Measurements from ENCODE around the gene SUSD3. TPM values are rescaled to one million over a fixed set of nuclear protein-coding genes. Genes with fewer than 3 reads are reported as not detected.

The SUSD3 gene
- total and polyA plus RNA-seq, 4 experiments from 2014 or later, result 58.3 to 199 (median 106) TPM

GRCh38 chr9:93061260-93061751 lies 2.8 kb downstream of the SUSD3 start:
- peaks cover 10% of the 10 kb centered on the region for H3K36me3 ChIP-seq (ENCODE audit: insufficient read depth, low read length)
- H3K4me1 ChIP-seq (ENCODE audit: insufficient read depth, low read length), result peaks cover 83% of the 10 kb centered on the region
- peak overlapping the region; percentile 86 to 92 for H3K4me3 ChIP-seq (ENCODE audit: low read length in 2 of 2)
- Mint-ChIP-seq H3K4me3 (peak overlapping the region; percentile 94 to 95 (median 95)), H3K4me1 (peaks cover 47 to 94% (median 73%) of the 10 kb centered on the region in 4 donors), H3K27ac (peak overlapping the region; percentile 96 to 100 (median 99)), H3K27me3 (no peaks in the 10 kb centered on the region), H3K36me3 (peaks cover 12 to 38% of the 10 kb centered on the region in 2 donors), H3K9me3 (peaks cover 0 to 7% (median 0%) of the 10 kb centered on the region in 8 donors)
- H3K27me3 ChIP-seq (ENCODE audit: insufficient read depth, low read length), result no peaks in the 10 kb centered on the region
- no peaks in the 10 kb centered on the region for H3K9me3 ChIP-seq (ENCODE audit: control insufficient read depth in 1 of 2, low read length in 2 of 2)
- POLR2A ChIA-PET (ENCODE audit: partially characterized antibody), result interaction anchor here (1.0 to 23.2 kb wide), 15 partner anchors 10 to 391 kb away, joined by 3 to 654 read pairs (median 5); partner anchors contain the start of genes CARD19 and NINJ1
- CTCF ChIA-PET (ENCODE audit: partially characterized antibody), result interaction anchor here (0.8 to 1.9 kb wide), 6 partner anchors 31 to 105 kb away, joined by 4 to 7 read pairs (median 5); no protein-coding TSS in a partner anchor
- H3K27ac ChIP-seq (ENCODE audit: low read depth, low read length), result peak overlapping the region; percentile 72
- DNase-seq, result no peak
- intact Hi-C loops (cut with micrococcal nuclease), result loop anchor here (5.0 kb wide), 1 partner anchor 71 kb away; the partner anchor contains the start of gene NINJ1

DNA sequence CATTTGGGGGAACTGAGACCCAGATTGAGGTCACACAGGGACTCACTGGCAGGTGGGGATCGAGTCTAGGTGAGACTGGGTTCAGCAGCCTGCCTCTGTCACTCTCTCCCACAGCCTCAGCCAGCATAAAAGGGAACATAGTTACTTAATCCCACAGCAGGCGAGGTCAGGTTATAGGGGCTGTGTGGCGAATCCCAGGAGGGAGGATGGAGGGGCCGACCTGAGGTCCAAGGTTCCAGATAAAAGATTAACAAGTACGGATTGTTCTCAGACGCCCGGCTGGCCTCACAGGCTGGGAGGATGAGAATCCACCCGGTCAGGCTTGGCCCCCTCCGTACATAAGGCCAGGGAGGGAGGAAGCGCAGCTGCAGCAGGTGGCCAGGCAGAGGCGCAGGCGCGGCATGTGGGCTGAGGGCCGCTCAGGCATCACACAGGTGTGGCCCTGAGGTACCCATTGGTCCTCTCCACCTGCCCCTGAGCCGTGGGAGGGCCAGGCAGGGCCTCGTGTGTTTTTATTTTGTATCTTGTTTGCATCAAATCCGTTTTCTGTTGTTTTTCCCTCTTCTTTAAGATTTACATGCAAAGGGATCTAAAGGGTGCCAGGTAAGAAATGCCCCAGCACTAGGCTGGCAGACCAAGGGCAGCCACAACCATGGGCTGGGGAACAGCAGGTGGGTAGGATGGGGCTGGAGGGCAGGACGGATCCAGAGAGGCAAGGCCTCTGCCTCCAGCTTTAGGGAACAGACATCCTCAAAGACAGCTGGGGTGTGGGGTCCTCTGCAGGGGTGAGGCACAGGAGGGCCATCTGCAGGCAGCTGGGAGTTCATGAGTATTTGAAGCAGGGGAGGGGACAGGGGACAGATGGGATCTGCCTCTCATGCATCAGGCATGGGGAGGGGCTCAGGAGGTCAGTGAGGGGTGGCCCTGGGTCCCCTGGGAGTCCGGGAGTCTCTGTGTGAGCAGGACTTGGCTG lies 3.6 kb downstream of the SUSD3 start:
- no peaks in the 10 kb centered on the region for H3K27me3 Mint-ChIP-seq
- peaks cover 52 to 94% (median 72%) of the 10 kb centered on the region in 4 donors for H3K4me1 Mint-ChIP-seq
- H3K36me3 ChIP-seq (ENCODE audit: insufficient read depth, low read length), result peaks cover 10% of the 10 kb centered on the region
- peak overlapping the region; percentile 96 to 100 (median 99) for H3K27ac Mint-ChIP-seq
- H3K4me3 Mint-ChIP-seq, result peak overlapping the region; percentile 94 to 95 (median 95)
- H3K4me3 ChIP-seq (ENCODE audit: low read length in 2 of 2), result peak overlapping the region; percentile 86 to 92
- H3K4me1 ChIP-seq (ENCODE audit: insufficient read depth, low read length), result peaks cover 90% of the 10 kb centered on the region
- ChIA-PET POLR2A (ENCODE audit: partially characterized antibody) (interaction anchor here (0.9 to 23.2 kb wide), 13 partner anchors 10 to 391 kb away, joined by 3 to 654 read pairs (median 4); partner anchors contain the start of gene CARD19), CTCF (ENCODE audit: partially characterized antibody) (interaction anchor here (0.8 to 1.7 kb wide), 4 partner anchors 29 to 59 kb away, joined by 3 to 5 read pairs (median 4); no protein-coding TSS in a partner anchor)
- DNase-seq, result no peak
- H3K9me3 Mint-ChIP-seq, result peaks cover 0 to 5% (median 0%) of the 10 kb centered on the region in 8 donors
- intact Hi-C loops (cut with micrococcal nuclease), result loop anchor here (5.0 kb wide), 1 partner anchor 70 kb away; the partner anchor contains the start of gene NINJ1
- peaks cover 16 to 42% of the 10 kb centered on the region in 2 donors for H3K36me3 Mint-ChIP-seq
- peak overlapping the region; percentile 72 for H3K27ac ChIP-seq (ENCODE audit: low read depth, low read length)
- H3K27me3 ChIP-seq (ENCODE audit: insufficient read depth, low read length), result no peaks in the 10 kb centered on the region
- no peaks in the 10 kb centered on the region for H3K9me3 ChIP-seq (ENCODE audit: control insufficient read depth in 1 of 2, low read length in 2 of 2)

- Histone ChIP-seq H3K4me1 (ENCODE audit: insufficient read depth, low read length) (peaks cover 98% of the 10 kb centered on the region), H3K27ac (ENCODE audit: low read depth, low read length) (peak overlapping the region; percentile 72), H3K27me3 (ENCODE audit: insufficient read depth, low read length) (no peaks in the 10 kb centered on the region), H3K4me3 (ENCODE audit: low read length in 2 of 2) (peak overlapping the region in 1 of 2 donors; percentile 47), H3K36me3 (ENCODE audit: insufficient read depth, low read length) (peaks cover 13% of the 10 kb centered on the region), H3K9me3 (ENCODE audit: control insufficient read depth in 1 of 2, low read length in 2 of 2) (no peaks in the 10 kb centered on the region)
- peak; percentile 90 to 96 (median 92) for DNase-seq
- POLR2A ChIA-PET (ENCODE audit: partially characterized antibody), result interaction anchor here (0.8 to 23.2 kb wide), 43 partner anchors 11 to 502 kb away, joined by 3 to 654 read pairs (median 7); partner anchors contain the start of genes CARD19, IPPK and NINJ1
- H3K9me3 Mint-ChIP-seq, result peaks cover 0 to 3% (median 0%) of the 10 kb centered on the region in 8 donors
- intact Hi-C loops (cut with micrococcal nuclease), result loop anchor here (1.0 to 5.0 kb wide), 7 partner anchors 28 to 110 kb away; partner anchors contain the start of gene NINJ1
- peaks cover 28 to 56% of the 10 kb centered on the region in 2 donors for H3K36me3 Mint-ChIP-seq
- H3K4me3 Mint-ChIP-seq, result peak overlapping the region; percentile 87 to 95 (median 91)
- peak overlapping the region; percentile 96 to 100 (median 99) for H3K27ac Mint-ChIP-seq
- H3K27me3 Mint-ChIP-seq, result no peaks in the 10 kb centered on the region
- CTCF ChIA-PET (ENCODE audit: partially characterized antibody), result interaction anchor here (0.6 to 2.2 kb wide), 22 partner anchors 9 to 502 kb away, joined by 3 to 21 read pairs (median 4); no protein-coding TSS in a partner anchor
- peaks cover 68 to 97% (median 82%) of the 10 kb centered on the region in 4 donors for H3K4me1 Mint-ChIP-seq
Observed at GRCh38 chr9:93064392-93065134, 6.1 kb downstream of the SUSD3 start.

DNA sequence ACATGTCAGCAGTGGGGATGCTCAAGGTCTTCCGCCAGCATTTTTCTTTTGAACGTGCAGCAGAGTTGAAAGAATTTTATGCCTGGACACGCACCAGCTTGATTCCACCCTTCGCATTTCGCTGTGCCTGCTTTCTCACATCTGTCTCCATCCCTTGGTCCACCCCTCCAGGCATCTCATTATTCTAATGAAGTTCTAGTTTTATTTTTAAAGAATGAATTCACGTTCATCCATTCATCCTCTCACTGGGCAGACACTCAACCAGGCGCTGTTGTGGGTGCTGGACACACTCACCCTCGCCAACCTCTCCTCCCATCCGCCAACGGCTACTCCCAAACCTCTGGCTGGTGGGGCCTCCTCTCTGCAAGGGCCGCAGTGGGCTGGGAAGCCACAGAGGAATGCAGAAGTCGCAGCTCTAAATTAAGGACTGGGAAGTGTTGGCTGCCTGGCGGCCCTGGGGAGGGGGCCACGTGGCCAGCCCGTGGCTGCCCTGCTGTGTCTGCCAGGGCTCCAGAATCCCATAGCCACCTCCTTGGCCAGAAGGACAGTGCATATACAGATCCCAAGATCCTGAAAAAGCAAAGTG lies 6.7 kb downstream of the SUSD3 start:
- H3K9me3 Mint-ChIP-seq, result peaks cover 0 to 2% (median 0%) of the 10 kb centered on the region in 8 donors
- peak overlapping the region; percentile 72 for H3K27ac ChIP-seq (ENCODE audit: low read depth, low read length)
- POLR2A ChIA-PET (ENCODE audit: partially characterized antibody), result interaction anchor here (0.8 to 23.2 kb wide), 32 partner anchors 11 to 501 kb away, joined by 3 to 654 read pairs (median 8); partner anchors contain the start of genes CARD19 and NINJ1

GRCh38 chr9:93066978-93067603 lies 8.6 kb downstream of the SUSD3 start:
- Mint-ChIP-seq H3K4me3 (peak overlapping the region in 4 of 8 donors; percentile 9 to 62 (median 23)), H3K4me1 (peaks cover 54 to 94% (median 76%) of the 10 kb centered on the region in 4 donors), H3K27ac (peak overlapping the region; percentile 77 to 96 (median 85)), H3K9me3 (peaks cover 0 to 2% (median 0%) of the 10 kb centered on the region in 8 donors), H3K27me3 (no peaks in the 10 kb centered on the region), H3K36me3 (peaks cover 36 to 63% of the 10 kb centered on the region in 2 donors)
- peaks cover 30% of the 10 kb centered on the region for H3K36me3 ChIP-seq (ENCODE audit: insufficient read depth, low read length)
- intact Hi-C loops (cut with micrococcal nuclease), result no loop called here
- no peaks in the 10 kb centered on the region for H3K27me3 ChIP-seq (ENCODE audit: insufficient read depth, low read length)
- CTCF ChIA-PET (ENCODE audit: partially characterized antibody), result interaction anchor here (1.2 to 1.8 kb wide), 5 partner anchors 13 to 42 kb away, joined by 3 to 7 read pairs (median 3); no protein-coding TSS in a partner anchor
- H3K27ac ChIP-seq (ENCODE audit: low read depth, low read length), result no peak overlapping the region
- no peaks in the 10 kb centered on the region for H3K9me3 ChIP-seq (ENCODE audit: control insufficient read depth in 1 of 2, low read length in 2 of 2)
- H3K4me3 ChIP-seq (ENCODE audit: low read length in 2 of 2), result no peak overlapping the region
- POLR2A ChIA-PET (ENCODE audit: partially characterized antibody), result interaction anchor here (1.0 to 23.2 kb wide), 5 partner anchors 9 to 102 kb away, joined by 4 to 654 read pairs (median 28); partner anchors contain the start of gene CARD19
- H3K4me1 ChIP-seq (ENCODE audit: insufficient read depth, low read length), result peaks cover 97% of the 10 kb centered on the region
- no peak for DNase-seq

More for the DNA sequence above, 6.7 kb downstream of the SUSD3 start:
- peaks cover 98% of the 10 kb centered on the region for H3K4me1 ChIP-seq (ENCODE audit: insufficient read depth, low read length)
- Mint-ChIP-seq H3K4me1 (peaks cover 67 to 97% (median 79%) of the 10 kb centered on the region in 4 donors), H3K36me3 (peaks cover 28 to 62% of the 10 kb centered on the region in 2 donors), H3K4me3 (peak overlapping the region; percentile 87 to 95 (median 91)), H3K27me3 (no peaks in the 10 kb centered on the region), H3K27ac (peak overlapping the region; percentile 96 to 100 (median 99))
- H3K9me3 ChIP-seq (ENCODE audit: control insufficient read depth in 1 of 2, low read length in 2 of 2), result no peaks in the 10 kb centered on the region
- CTCF ChIA-PET (ENCODE audit: partially characterized antibody), result interaction anchor here (0.6 to 2.2 kb wide), 22 partner anchors 10 to 501 kb away, joined by 3 to 21 read pairs (median 4); no protein-coding TSS in a partner anchor
- intact Hi-C loops (cut with micrococcal nuclease), result loop anchor here (2.0 kb wide), 1 partner anchor 110 kb away; no protein-coding TSS in a partner anchor
- DNase-seq, result no peak
- H3K4me3 ChIP-seq (ENCODE audit: low read length in 2 of 2), result peak overlapping the region in 1 of 2 donors; percentile 47
- H3K36me3 ChIP-seq (ENCODE audit: insufficient read depth, low read length), result peaks cover 17% of the 10 kb centered on the region
- H3K27me3 ChIP-seq (ENCODE audit: insufficient read depth, low read length), result no peaks in the 10 kb centered on the region
